ENCODE measurements around the gene SBSN. TPM values are rescaled to one million over a fixed set of nuclear protein-coding genes. Genes with fewer than 3 reads are reported as not detected.

SBSN gene, protein sequence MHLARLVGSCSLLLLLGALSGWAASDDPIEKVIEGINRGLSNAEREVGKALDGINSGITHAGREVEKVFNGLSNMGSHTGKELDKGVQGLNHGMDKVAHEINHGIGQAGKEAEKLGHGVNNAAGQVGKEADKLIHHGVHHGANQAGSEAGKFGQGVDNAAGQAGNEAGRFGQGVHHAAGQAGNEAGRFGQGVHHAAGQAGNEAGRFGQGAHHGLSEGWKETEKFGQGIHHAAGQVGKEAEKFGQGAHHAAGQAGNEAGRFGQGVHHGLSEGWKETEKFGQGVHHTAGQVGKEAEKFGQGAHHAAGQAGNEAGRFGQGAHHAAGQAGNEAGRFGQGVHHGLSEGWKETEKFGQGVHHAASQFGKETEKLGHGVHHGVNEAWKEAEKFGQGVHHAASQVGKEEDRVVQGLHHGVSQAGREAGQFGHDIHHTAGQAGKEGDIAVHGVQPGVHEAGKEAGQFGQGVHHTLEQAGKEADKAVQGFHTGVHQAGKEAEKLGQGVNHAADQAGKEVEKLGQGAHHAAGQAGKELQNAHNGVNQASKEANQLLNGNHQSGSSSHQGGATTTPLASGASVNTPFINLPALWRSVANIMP
- 10 to 100 TPM in 1 of 4 donors, 1 to 10 TPM in 2, not detected in 1; 1.0 to 13.4 (median 1.2) TPM for total RNA-seq

DNA sequence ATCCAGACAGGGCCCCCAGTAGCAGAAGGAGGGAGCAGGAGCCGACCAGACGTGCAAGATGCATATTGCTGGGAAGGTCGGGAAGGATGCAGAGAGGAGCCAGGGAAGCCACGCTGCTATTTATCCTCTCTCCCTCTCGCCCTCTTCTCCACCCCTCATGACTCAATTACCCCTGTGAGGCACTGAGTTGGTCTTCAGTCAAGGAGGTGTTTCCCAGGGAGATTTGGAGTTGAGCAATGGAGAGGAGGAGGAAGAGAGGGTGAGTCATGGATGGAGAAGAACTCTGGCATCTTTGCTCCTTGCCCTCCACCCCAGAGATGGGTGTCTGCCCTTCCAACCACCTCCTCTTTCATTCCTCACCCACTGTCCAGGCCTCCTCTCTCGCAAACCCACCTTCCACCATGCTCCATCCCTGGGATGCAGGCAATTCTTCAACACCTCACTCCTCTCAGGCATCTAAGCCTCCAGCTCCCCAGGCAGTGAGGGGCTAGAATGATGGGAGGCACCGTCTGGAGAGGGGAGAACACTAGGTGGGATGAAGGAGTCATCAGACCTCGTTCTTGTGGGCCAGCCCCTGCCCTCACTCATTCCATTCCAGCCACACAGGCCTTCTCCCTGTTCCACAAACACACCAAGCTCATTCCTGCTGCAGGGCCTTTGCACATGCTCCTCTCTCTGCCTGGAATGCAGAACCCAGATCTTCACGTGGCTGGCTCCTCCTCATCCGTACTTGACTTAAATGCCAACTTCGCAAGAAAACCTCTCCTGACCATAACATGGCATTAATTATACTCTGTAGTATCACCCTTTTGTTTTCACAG, at the start of gene SBSN:
SBSN (minus strand) TSS at position 94 of the 821 bp plus-strand sequence; CDS start at position 64, 30 bp downstream.
- 70 to 78% methylated on average over 9 of the region's 11 CpGs for WGBS, 2 donors (ENCODE audit: low coverage in 1 of 2)

DNA sequence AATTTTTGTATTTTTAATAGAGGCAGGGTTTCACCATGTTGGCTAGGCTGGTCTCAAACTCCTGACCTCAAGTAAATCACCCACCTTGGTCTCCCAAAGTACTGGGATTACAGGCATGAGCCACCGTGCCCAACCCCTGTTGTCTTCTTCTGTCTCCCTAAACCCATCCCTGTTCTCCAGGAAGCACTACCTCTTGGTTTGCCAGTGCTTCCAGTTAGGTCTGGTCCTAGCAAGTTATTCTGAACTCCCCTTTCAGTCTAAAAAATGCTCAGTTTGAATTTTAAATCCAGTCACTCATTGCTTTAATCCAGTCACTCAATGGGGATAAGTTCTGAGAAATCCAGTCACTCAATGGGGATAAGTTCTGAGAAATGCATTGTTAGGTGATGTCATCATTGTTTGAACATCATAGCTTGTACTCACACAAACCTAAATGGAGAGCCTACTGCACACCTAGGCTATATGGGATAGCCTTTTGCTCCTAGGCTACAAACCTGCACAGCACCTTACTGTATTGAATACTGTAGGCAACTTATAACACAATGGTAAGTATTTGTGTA, 43.4 kb upstream of the SBSN start:
- peaks cover 45% of the 10 kb centered on the region for H3K27me3 ChIP-seq
- no peak overlapping the region for H3K4me3 ChIP-seq
- H3K9me3 ChIP-seq = peaks cover 0 to 17% (median 0%) of the 10 kb centered on the region in 3 donors
- H3K36me3 ChIP-seq = no peaks in the 10 kb centered on the region
- no peak for ATAC-seq
- WGBS, 2 donors (ENCODE audit: low coverage in 1 of 2) = 83 to 100% methylated on average over 1 of the region's 1 CpG
- no peak overlapping the region for H3K27ac ChIP-seq
- H3K4me1 ChIP-seq = no peaks in the 10 kb centered on the region
- TF ChIP-seq EP300 (IDR thresholded peaks at IDR 0.05) (no peak), POLR2AphosphoS5 (IDR thresholded peaks at IDR 0.05) (no peak), POLR2A (IDR thresholded peaks at IDR 0.05) (no peak)
- TF ChIP-seq, protein P1, sequence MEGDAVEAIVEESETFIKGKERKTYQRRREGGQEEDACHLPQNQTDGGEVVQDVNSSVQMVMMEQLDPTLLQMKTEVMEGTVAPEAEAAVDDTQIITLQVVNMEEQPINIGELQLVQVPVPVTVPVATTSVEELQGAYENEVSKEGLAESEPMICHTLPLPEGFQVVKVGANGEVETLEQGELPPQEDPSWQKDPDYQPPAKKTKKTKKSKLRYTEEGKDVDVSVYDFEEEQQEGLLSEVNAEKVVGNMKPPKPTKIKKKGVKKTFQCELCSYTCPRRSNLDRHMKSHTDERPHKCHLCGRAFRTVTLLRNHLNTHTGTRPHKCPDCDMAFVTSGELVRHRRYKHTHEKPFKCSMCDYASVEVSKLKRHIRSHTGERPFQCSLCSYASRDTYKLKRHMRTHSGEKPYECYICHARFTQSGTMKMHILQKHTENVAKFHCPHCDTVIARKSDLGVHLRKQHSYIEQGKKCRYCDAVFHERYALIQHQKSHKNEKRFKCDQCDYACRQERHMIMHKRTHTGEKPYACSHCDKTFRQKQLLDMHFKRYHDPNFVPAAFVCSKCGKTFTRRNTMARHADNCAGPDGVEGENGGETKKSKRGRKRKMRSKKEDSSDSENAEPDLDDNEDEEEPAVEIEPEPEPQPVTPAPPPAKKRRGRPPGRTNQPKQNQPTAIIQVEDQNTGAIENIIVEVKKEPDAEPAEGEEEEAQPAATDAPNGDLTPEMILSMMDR (IDR thresholded peaks at IDR 0.05) = no peak

More for the DNA sequence above, at the start of gene SBSN:
- peaks cover 0 to under 1% (median 0%) of the 10 kb centered on the region in 3 donors for H3K4me1 ChIP-seq
- peaks cover 100% of the 10 kb centered on the region for H3K27me3 ChIP-seq
- no peak for ATAC-seq
- H3K36me3 ChIP-seq = no peaks in the 10 kb centered on the region
- TF ChIP-seq EP300 (IDR thresholded peaks at IDR 0.05) = no peak
- TF ChIP-seq POLR2AphosphoS5 (IDR thresholded peaks at IDR 0.05) = no peak
- TF ChIP-seq, protein P1 (IDR thresholded peaks at IDR 0.05) = no peak
- TF ChIP-seq POLR2A (IDR thresholded peaks at IDR 0.05) = no peak
- H3K27ac ChIP-seq = no peak within 1 kb of the TSS
- H3K9me3 ChIP-seq = no peaks in the 10 kb centered on the region
- H3K4me3 ChIP-seq = no peak within 1 kb of the TSS

DNA sequence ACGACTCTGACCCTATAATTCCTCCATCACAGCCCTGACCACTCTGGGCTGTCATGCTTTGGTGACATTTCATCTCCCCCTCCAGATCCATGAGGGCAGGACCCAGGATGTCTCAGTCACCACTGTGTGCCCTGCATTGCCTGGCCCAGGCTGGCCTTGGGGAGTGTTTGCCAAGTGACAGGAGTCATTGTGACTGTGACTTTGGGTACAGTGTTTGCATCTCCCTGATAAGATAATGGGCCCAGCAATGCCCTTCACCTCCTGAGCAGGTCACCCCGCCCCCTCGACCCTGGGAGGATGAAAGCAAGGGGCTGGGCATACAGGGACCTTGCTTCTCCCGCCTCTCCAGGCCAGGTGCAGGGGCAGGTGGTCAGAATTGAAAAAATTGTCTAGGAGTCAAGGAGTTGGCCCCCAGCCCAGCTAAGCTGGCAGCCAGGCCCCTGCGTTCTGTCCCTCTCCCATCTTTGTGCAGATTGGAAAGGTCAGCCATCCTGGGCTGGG, 41.2 kb upstream of the SBSN start:
- H3K27ac ChIP-seq = no peak overlapping the region
- no peaks in the 10 kb centered on the region for H3K9me3 ChIP-seq
- TF ChIP-seq, protein P1 (IDR thresholded peaks at IDR 0.05) = no peak
- TF ChIP-seq POLR2A (IDR thresholded peaks at IDR 0.05) (no peak), EP300 (IDR thresholded peaks at IDR 0.05) (no peak), POLR2AphosphoS5 (IDR thresholded peaks at IDR 0.05) (no peak)
- H3K27me3 ChIP-seq = peaks cover 52% of the 10 kb centered on the region
- no peak for ATAC-seq
- WGBS, 2 donors (ENCODE audit: low coverage in 1 of 2) = 35 to 57% methylated on average over 1 to 3 of the region's 5 CpGs
- no peak overlapping the region for H3K4me3 ChIP-seq
- no peaks in the 10 kb centered on the region for H3K4me1 ChIP-seq
- H3K36me3 ChIP-seq = no peaks in the 10 kb centered on the region

DNA sequence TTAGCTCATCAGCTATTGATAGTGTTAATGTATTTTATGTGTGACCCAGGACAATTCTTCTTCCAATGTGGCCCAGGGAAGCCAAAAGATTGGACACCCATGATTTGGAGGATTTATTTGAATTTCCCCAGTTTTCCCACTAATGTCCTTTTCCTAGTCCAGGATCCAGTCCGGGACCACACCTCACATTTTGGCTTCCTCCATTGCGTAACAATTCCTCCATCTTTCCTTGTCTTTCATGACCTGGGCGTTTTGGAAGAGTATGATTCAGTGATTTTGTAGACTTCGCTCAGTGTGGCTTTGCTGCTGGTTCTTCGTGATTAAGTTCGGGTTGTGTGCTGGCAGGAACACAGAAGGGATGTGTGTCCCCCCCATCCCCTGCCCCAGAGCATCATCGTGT, 38.6 kb upstream of the SBSN start:
- H3K4me1 ChIP-seq = no peaks in the 10 kb centered on the region
- WGBS, 2 donors (ENCODE audit: low coverage in 1 of 2) = 80 to 94% methylated on average over 3 to 7 of the region's 7 CpGs
- peaks cover 71% of the 10 kb centered on the region for H3K27me3 ChIP-seq

More for the DNA sequence above, 38.6 kb upstream of the SBSN start:
- no peaks in the 10 kb centered on the region for H3K36me3 ChIP-seq
- TF ChIP-seq, protein P1 (IDR thresholded peaks at IDR 0.05) = no peak
- TF ChIP-seq EP300 (IDR thresholded peaks at IDR 0.05) (no peak), POLR2A (IDR thresholded peaks at IDR 0.05) (no peak), POLR2AphosphoS5 (IDR thresholded peaks at IDR 0.05) (no peak)
- no peak overlapping the region for H3K27ac ChIP-seq
- ATAC-seq = no peak
- no peak overlapping the region for H3K4me3 ChIP-seq
- no peaks in the 10 kb centered on the region for H3K9me3 ChIP-seq

Measured in gastroesophageal sphincter (tissue), 4 donors.